GM19240 (cell line): ENCODE results near the gene ASF1A.

ENCODE experiments used
- DNase-seq: peaks from one replicate; pipeline ENCODE4 v3.0.0; 2011; ENCODE audit warnings: low spot score; ENCODE audit not compliant: insufficient read length

ASF1A gene

GRCh38 chr6:118881440-118882313 lies 12.3 kb upstream of the ASF1A start:
- DNase-seq = no peak

DNA sequence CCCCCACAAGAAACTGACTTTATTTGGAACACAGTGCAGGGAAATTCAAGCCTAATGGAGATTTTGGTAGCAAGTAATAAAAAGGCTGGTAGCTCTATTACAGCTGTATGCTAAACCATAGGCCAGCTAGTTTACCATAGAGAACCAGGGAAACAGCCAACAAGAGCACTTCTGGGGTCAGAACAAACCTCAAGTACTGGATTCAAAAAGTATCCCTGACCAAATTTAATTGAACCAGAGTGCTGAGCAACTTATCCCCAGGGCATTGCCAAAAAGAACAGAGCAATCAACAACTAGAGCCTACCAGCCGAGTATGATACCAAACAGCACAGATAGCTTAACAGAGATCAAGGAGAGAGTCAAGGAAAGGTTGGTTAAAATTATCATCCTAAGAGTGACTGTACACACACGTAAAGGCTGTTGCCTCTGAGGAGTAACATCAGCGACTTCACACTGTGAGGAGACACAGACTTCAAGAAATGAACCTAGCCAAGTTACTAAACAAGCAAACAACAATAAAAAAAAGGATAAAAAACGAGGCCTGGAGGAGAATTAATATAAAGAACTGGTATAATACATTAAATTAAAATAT lies 11.5 kb upstream of the ASF1A start:
- no peak for DNase-seq

GRCh38 chr6:118886641-118887040 lies 7.3 kb upstream of the ASF1A start:
- DNase-seq = no peak

GRCh38 chr6:118889163-118889562 lies 4.8 kb upstream of the ASF1A start:
- no peak for DNase-seq

- no peak for DNase-seq
These were observed 2.8 kb upstream of the ASF1A start for GRCh38 chr6:118890997-118891790.

GRCh38 chr6:118892355-118892991 lies 1.5 kb upstream of the ASF1A start:
- no peak for DNase-seq

- DNase-seq = no peak
These were observed 717 bp upstream of the ASF1A start for GRCh38 chr6:118893064-118893806.

DNA sequence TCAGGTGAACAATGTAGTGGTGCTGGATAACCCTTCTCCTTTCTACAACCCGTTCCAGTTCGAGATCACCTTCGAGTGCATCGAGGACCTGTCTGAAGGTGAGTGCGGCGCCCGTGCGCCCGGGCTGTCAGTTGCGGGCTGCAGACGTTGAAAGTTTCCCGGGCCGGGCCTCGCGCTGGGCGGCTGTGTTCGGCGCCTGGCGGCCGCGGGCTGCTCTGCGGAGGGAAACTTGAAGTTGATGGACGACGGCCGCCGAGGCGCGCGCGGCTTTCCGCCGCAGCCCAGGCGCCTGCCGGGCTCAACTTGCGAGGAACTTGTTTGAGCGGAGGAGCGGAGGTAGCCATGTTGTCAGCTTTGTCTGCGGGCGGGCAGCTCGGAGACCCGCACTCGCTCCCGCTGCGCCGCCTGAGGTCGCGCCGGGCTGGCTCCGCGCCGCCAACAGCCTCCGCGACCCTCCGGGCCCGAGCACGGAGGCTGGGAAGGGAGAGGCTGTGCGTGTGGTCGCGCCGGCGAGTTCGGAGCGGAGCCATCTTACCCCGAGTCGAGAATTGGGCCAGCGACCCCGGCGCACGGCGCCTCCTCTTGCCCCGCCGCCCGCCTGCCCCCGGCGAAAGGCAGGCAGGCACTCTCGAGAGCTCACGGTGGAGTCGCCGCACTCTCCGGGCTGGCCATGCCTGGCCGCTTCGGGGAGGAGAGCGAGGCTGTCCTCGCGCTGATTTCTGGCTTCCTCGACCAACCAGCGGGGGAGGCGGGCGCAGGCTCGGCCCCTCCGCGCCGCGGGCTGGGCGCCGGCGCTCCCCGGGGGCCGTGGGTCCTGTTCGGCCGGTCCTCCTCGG lies 691 bp downstream of the ASF1A start:
- DNase-seq = peak; percentile 8

DNA sequence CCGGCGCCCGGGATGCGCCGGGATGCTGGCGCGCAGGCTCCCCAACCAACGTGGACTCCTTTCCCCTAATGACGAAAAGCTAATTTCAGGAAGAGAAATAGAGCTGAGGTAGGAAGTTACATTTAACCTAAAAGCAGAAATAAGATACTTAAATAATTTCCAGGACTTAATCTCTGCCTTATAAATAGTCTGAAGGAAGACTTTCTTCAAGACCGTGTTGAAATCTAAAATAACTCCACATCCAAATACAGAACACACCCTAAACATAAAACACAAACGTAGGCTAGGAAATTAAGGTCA lies 1.3 kb downstream of the ASF1A start:
- DNase-seq = no peak

DNA sequence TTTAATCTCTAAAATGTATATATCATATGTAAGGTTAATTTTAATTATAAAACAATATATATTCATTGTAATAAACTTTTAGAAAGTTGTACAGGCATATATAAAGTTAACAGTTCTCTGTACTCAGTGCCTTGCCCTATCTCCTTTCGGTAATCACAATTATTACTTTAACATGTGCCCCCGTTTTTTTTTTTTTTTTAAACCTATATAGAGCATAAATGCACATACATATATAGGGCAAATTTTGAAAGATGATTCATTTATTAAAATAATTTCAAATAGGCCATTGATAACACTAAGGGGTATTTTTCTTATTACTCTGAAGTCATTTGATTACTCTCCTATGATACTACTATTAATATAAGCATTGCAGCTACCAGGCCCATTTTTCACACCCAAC lies 1.9 kb downstream of the ASF1A start:
- DNase-seq = no peak

- DNase-seq = no peak
These were observed 2.6 kb downstream of the ASF1A start for GRCh38 chr6:118896339-118897136.

- no peak for DNase-seq
These were observed 3.4 kb downstream of the ASF1A start for GRCh38 chr6:118897386-118897785.

DNA sequence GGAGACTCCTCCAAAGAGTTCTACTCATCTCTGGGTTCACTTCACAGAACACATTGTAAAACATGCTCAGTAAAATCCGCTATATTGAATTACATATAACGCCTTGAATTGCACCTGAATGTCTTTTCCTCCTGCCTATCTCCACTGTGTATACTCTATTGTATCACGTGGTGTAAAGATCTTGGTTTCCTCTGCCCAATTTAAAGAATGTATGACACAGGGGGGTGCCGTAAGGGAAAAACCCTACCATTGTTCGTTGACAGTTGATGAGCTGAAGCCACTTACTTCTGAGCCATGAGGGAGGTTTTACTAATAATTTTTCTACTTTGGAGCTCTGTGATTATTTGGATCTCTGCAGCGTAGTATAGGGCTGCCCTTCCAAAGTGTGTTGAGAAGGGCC lies 6.0 kb downstream of the ASF1A start:
- no peak for DNase-seq

GRCh38 chr6:118902726-118903125 lies 8.8 kb downstream of the ASF1A start:
- DNase-seq = no peak

- DNase-seq = no peak
These were observed 9.2 kb downstream of the ASF1A start for GRCh38 chr6:118903138-118903537.

- DNase-seq = no peak
These were observed 9.7 kb downstream of the ASF1A start for GRCh38 chr6:118903691-118904090.

DNA sequence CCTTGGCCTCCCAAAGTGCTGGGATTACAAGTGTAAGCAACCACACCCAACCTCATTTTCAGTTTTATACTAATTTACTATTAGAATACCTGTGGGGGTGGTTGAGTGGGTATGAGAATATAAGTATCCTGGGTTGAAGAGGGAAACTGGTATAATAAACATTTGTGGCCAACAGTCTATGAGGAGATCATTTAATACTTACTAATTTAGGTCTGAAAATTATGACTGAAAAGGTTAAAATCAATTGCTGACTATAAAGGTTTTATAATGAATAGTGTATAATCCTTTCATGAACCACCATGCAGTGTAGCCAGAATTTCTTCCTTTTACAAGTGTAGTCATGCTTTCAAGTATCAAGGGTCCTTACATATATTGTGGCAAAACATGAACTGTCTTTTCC lies 11.1 kb downstream of the ASF1A start:
- DNase-seq = no peak

DNA sequence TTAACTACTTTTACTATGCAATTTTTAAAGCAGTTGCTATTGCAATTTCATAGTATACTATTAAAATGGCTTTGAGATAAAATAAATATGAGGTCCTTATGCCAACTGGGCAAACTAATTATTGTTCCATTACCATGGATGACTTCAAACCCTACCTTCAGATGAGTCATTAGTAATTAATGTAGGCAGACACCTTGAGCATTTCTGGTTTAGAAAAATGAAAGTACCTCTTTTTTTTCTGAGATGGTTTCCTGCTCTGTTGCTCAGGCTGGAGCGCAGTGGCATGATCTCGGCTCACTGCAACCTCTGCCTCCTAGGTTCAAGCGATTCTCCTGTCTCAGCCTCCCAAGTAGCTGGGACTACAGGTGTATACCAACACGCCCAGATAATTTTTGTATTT lies 11.9 kb downstream of the ASF1A start:
- no peak for DNase-seq

DNA sequence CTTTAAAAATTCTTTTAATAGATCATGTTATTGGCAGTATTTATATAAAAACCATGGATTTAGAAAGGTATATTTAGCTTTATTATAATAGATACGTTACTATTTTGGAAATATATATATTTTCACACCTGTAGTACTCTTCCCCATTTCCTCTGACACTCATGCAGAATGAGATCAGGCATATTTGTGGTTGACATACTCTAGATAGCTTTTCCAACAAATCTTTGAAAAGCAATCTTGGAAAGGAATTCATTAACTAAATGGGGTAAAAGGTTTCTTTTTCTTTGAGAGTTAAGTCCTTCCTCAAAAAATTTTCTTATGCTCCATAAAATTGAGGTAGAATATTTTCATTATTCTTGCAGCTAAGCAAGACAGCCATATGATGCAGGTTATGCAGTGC lies 14.5 kb downstream of the ASF1A start:
- DNase-seq = no peak

DNA sequence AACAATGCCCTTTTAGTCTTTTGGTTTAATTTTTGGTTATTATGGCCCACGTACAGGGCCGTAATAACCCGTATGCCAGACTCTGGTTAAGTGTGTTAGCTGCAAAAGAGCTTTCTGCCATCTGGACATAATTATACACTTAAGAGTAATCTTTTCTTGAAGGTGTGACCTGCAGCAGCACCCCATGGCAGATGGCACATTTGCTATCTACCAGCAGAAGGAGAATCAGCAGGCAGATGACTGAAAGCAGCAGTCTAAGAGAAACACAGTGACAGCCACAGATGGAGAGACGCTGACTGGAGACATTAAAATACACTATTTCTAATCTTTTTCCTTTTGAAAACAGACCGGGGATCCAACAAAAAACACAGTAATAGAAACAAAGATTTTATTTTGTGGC lies 18.7 kb downstream of the ASF1A start:
- no peak for DNase-seq
